NCI-H460 (cell line): ENCODE results near the gene CD27. TPM values are rescaled to one million over a fixed set of nuclear protein-coding genes. Genes with fewer than 3 reads are reported as not detected.
"Not testable (repeated sequence)": the region's sequence is repeated elsewhere in the genome, so short reads cannot be mapped to it uniquely, and the experiment has no call there.

Experiments used
- DNase-seq: peaks from one replicate; pipeline ENCODE4 v3.0.0-alpha.2; 2016; ENCODE audit warnings: low read depth; ENCODE audit errors: extremely low read depth
- polyA plus RNA-seq: library from polyadenylated mRNA; depleted of rRNA; stranded (reverse); fragments of >200 nt; gene quantifications from 2 replicates; pipeline ENCODE4 v1.2.3, GENCODE V29; 2014; cell fraction: nucleus; rRNA removed
- total RNA-seq: library from RNA; depleted of rRNA; stranded (reverse); fragments of >200 nt; shearing (Covaris generic); gene quantifications from 2 replicates; pipeline ENCODE4 v1.2.3, GENCODE V29; 2014; rRNA removed

CD27 gene
- total RNA-seq: not detected in 2 replicates
- polyA plus RNA-seq: not detected in 2 replicates

DNA sequence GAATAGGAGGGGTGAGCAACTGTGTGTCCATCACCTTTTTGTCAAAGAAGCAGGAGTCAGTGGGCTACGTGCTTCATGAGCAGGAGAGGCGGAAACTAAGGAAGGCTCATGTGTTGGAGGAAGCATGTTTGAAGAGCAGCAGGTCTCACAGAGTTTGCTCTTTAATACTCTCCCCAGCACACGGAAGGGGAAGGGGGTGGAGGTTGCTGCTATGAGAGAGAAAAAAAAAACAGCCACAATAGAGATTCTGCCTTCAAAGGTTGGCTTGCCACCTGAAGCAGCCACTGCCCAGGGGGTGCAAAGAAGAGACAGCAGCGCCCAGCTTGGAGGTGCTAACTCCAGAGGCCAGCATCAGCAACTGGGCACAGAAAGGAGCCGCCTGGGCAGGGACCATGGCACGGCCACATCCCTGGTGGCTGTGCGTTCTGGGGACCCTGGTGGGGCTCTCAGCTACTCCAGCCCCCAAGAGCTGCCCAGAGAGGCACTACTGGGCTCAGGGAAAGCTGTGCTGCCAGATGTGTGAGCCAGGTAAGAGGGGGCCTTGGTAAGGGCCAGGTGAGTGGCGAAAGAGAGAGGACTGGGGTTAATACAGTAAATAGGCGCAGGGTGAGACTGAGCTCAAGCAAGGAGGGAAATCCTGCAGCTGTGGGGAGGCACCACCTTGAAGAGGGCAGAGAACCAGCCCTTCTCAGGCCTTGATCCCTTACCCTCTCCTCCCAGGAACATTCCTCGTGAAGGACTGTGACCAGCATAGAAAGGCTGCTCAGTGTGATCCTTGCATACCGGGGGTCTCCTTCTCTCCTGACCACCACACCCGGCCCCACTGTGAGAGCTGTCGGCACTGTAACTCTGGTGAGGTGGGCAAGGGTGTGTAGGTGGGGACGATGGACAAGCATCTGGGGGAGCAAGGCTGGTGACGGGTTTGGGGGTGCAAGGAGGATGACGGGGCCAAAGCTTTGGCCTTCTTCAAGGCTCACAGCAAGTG lies at the start of gene CD27:
Gene CD27 (plus strand): TSS at position 252 of the 985 bp plus-strand sequence. CDS start 141 bp downstream, at position 393.
- DNase-seq: no peak

GRCh38 chr12:6396031-6396430 lies 48.7 kb upstream of the CD27 start:
- DNase-seq: no peak

- no peak for DNase-seq
Measured at GRCh38 chr12:6399884-6400644, 44.7 kb upstream of the CD27 start.

- DNase-seq: no peak
Measured at GRCh38 chr12:6404390-6404789, 40.4 kb upstream of the CD27 start.

DNA sequence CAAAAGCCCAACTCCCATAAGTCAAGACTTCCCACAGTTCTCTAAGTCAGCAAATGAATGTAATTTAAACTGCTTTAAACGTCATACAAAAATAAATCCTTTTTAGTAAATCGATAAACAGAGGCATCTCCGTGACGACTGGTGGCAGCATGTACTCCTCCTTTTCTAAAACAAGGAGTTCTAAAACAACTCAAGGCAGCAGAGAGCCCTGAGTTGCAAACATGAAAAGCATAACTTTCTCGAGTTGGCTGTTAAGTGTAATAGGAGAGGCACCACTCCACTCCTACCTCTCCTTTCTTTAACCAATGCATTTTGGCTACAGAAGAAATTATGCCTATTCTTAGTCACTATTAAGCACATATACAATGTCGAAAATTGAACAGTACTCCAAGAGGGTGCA lies 38.8 kb upstream of the CD27 start:
- no peak for DNase-seq

DNA sequence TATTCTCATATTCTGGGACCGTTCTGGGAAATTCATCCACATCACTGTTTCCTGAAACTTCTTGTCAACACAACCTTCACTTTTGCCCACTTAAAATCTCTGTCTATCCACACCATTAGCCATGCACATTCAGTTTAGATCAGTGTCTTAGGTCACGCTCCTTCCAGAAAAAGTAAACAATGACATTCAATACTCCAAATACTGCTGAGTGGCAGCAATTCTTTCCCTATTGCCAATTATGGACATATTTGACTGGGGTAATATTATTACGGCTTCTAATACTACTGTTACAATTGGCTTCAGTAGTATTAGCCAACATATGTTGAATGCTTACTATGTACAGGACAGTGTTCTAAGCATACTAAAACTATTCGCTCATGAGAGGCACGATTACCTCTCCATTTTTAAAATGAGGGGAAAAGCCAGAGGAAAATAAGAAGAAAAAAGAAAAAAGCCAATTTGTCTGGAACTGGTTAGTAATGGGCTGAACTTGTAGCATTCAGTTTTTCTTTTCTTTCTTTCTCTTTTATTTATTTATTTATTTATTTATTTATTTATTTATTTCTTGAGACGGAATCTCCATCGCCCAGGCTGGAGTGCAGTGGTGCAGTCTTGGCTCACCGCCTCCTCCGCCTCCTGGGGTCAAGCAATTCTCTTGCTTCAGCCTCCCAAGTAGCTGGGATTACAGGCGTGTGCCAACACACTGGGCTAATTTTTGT lies 37.4 kb upstream of the CD27 start:
- no peak for DNase-seq

DNA sequence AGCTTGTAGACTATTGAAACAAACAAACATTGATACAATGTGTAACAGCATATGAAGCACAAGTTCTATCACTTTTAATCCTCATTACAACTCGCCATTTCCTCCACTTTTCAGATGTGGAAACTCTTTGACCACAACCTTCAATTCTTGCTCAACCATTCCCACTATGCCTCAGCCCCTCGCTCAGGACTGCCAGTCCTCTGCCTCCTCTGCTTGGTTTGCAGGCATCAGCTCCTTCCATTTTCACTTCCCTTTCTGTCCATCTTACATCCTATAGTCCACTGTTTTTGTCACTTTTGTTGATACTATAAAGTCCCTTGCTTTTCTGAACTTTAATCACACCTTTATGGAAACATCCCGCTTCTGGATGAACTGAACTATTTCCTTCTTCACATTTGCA lies 28.2 kb upstream of the CD27 start:
- DNase-seq: no peak

DNA sequence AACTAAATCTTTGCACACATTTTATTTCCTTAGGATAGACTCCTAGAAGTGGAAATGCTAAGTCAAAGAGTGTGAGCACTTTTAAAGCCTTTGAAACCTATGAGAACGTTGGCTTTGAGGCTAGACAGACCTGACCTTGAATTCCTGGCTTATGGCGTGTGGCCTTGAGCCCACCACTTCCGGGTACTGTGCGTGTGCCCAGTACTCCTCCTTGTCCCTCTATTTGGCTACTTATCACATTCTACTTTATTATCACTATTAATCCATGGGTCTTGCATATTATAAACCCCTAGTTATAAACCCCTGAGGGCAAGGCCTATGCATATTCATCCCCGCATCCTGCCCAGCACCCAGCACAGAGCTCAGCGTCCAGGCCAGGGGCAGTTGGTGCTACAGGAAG lies 26.0 kb upstream of the CD27 start:
- DNase-seq: no peak

GRCh38 chr12:6420364-6420763 lies 24.4 kb upstream of the CD27 start:
- no peak for DNase-seq

GRCh38 chr12:6423267-6424007 lies 21.3 kb upstream of the CD27 start:
- peak; percentile 91 for DNase-seq

- no peak for DNase-seq
Measured at GRCh38 chr12:6424008-6424347, 20.8 kb upstream of the CD27 start.

- no peak for DNase-seq
Measured at GRCh38 chr12:6424866-6425265, 19.9 kb upstream of the CD27 start.

DNA sequence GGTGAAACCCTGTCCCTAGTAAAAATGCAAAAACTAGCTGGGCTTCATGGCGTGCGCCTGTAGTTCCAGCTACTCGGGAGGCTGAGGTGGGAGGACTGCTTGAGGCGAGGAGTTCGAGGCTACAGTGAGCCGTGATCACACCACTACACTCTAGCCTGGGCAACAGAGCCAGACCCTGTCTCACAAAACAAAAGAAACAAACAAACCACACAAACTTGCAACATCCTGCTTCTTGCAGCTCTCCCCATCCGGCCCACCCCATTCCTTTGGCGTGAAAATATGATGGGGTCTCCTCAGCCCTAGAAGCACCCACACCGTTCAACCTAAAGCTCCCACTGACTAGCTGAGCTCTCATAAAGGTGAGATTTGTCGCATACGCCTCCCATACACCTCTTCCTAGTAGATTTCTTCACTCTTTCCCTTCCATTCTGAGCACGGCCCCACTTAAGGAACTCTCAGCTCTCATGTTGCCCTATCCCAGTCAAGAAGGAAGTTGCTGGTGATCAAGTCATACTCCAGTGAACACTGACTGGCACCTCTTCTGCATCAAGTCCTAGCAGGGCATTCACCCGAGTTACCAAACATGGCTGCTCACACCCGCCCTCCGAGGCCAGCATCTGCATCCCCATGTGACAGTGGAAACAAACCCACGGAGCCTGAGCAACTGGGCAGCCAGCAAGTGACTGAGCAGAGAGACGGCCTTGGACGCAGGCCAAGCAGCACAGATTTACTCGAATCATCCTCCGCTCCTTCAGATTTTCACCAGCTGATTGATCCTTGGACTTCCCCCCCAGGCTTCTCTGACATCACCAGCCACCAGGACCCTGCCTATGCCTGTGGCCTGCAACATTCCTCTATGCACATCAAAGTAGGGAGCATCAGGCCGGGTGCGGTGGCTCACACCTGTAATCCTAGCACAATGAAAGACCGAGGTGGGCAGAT lies 18.9 kb upstream of the CD27 start:
- no peak for DNase-seq

GRCh38 chr12:6426882-6427671 lies 17.7 kb upstream of the CD27 start:
- no peak for DNase-seq

- not testable (repeated sequence) for DNase-seq
Measured at GRCh38 chr12:6427796-6428195, 17.0 kb upstream of the CD27 start.

GRCh38 chr12:6428326-6428725 lies 16.4 kb upstream of the CD27 start:
- no peak for DNase-seq

GRCh38 chr12:6430124-6430989 lies 14.4 kb upstream of the CD27 start:
- DNase-seq: peak; percentile 99
